ENCODE results near the gene PTPRD.

PTPRD gene

GRCh38 chr9:10000669-10001068, 612.1 kb downstream of the PTPRD start:
- Histone ChIP-seq H3K4me3 (ENCODE audit: low read length) (no peak overlapping the region), H3K36me3 (ENCODE audit: control insufficient read depth, low read depth, low read length) (no peaks in the 10 kb centered on the region), H3K9ac (ENCODE audit: low read length) (no peak overlapping the region), H3K27ac (ENCODE audit: low read length) (no peak overlapping the region), H3K27me3 (ENCODE audit: control insufficient read depth, insufficient read depth, low read length) (no peaks in the 10 kb centered on the region), H3K9me3 (ENCODE audit: control insufficient read depth, low read depth, low read length) (no peaks in the 10 kb centered on the region), H3K4me1 (ENCODE audit: control insufficient read depth, low read depth, low read length) (peaks cover 22% of the 10 kb centered on the region)

GRCh38 chr9:9998491-9999287, 614.1 kb downstream of the PTPRD start:
- no peaks in the 10 kb centered on the region for H3K27me3 ChIP-seq (ENCODE audit: control insufficient read depth, insufficient read depth, low read length)
- no peak overlapping the region for H3K27ac ChIP-seq (ENCODE audit: low read length)
- H3K4me3 ChIP-seq (ENCODE audit: low read length) = no peak overlapping the region
- no peaks in the 10 kb centered on the region for H3K9me3 ChIP-seq (ENCODE audit: control insufficient read depth, low read depth, low read length)
- H3K4me1 ChIP-seq (ENCODE audit: control insufficient read depth, low read depth, low read length) = peaks cover 28% of the 10 kb centered on the region
- no peak overlapping the region for H3K9ac ChIP-seq (ENCODE audit: low read length)
- no peaks in the 10 kb centered on the region for H3K36me3 ChIP-seq (ENCODE audit: control insufficient read depth, low read depth, low read length)

GRCh38 chr9:9997585-9997984, 615.2 kb downstream of the PTPRD start:
- Histone ChIP-seq H3K4me3 (ENCODE audit: low read length) (no peak overlapping the region), H3K27ac (ENCODE audit: low read length) (no peak overlapping the region), H3K27me3 (ENCODE audit: control insufficient read depth, insufficient read depth, low read length) (no peaks in the 10 kb centered on the region), H3K9me3 (ENCODE audit: control insufficient read depth, low read depth, low read length) (no peaks in the 10 kb centered on the region), H3K9ac (ENCODE audit: low read length) (no peak overlapping the region), H3K36me3 (ENCODE audit: control insufficient read depth, low read depth, low read length) (no peaks in the 10 kb centered on the region), H3K4me1 (ENCODE audit: control insufficient read depth, low read depth, low read length) (peaks cover 28% of the 10 kb centered on the region)

GRCh38 chr9:9996259-9996658, 616.5 kb downstream of the PTPRD start:
- Histone ChIP-seq H3K9me3 (ENCODE audit: control insufficient read depth, low read depth, low read length) (no peaks in the 10 kb centered on the region), H3K9ac (ENCODE audit: low read length) (no peak overlapping the region), H3K27me3 (ENCODE audit: control insufficient read depth, insufficient read depth, low read length) (no peaks in the 10 kb centered on the region), H3K27ac (ENCODE audit: low read length) (no peak overlapping the region), H3K4me3 (ENCODE audit: low read length) (no peak overlapping the region), H3K4me1 (ENCODE audit: control insufficient read depth, low read depth, low read length) (peaks cover 28% of the 10 kb centered on the region), H3K36me3 (ENCODE audit: control insufficient read depth, low read depth, low read length) (no peaks in the 10 kb centered on the region)

GRCh38 chr9:9992936-9993335, 619.9 kb downstream of the PTPRD start:
- Histone ChIP-seq H3K4me1 (ENCODE audit: control insufficient read depth, low read depth, low read length) (peaks cover 16% of the 10 kb centered on the region), H3K9ac (ENCODE audit: low read length) (no peak overlapping the region), H3K36me3 (ENCODE audit: control insufficient read depth, low read depth, low read length) (no peaks in the 10 kb centered on the region), H3K27me3 (ENCODE audit: control insufficient read depth, insufficient read depth, low read length) (no peaks in the 10 kb centered on the region), H3K27ac (ENCODE audit: low read length) (no peak overlapping the region), H3K9me3 (ENCODE audit: control insufficient read depth, low read depth, low read length) (no peaks in the 10 kb centered on the region), H3K4me3 (ENCODE audit: low read length) (no peak overlapping the region)

GRCh38 chr9:9973062-9973461, 639.7 kb downstream of the PTPRD start:
- no peaks in the 10 kb centered on the region for H3K36me3 ChIP-seq (ENCODE audit: control insufficient read depth, low read depth, low read length)
- no peaks in the 10 kb centered on the region for H3K9me3 ChIP-seq (ENCODE audit: control insufficient read depth, low read depth, low read length)
- H3K9ac ChIP-seq (ENCODE audit: low read length) = no peak overlapping the region
- no peaks in the 10 kb centered on the region for H3K27me3 ChIP-seq (ENCODE audit: control insufficient read depth, insufficient read depth, low read length)
- H3K27ac ChIP-seq (ENCODE audit: low read length) = no peak overlapping the region
- no peak overlapping the region for H3K4me3 ChIP-seq (ENCODE audit: low read length)
- H3K4me1 ChIP-seq (ENCODE audit: control insufficient read depth, low read depth, low read length) = no peaks in the 10 kb centered on the region

- no peaks in the 10 kb centered on the region for H3K4me1 ChIP-seq (ENCODE audit: control insufficient read depth, low read depth, low read length)
- no peaks in the 10 kb centered on the region for H3K36me3 ChIP-seq (ENCODE audit: control insufficient read depth, low read depth, low read length)
- H3K9me3 ChIP-seq (ENCODE audit: control insufficient read depth, low read depth, low read length) = no peaks in the 10 kb centered on the region
- H3K27me3 ChIP-seq (ENCODE audit: control insufficient read depth, insufficient read depth, low read length) = no peaks in the 10 kb centered on the region
- no peak overlapping the region for H3K27ac ChIP-seq (ENCODE audit: low read length)
- H3K4me3 ChIP-seq (ENCODE audit: low read length) = no peak overlapping the region
- H3K9ac ChIP-seq (ENCODE audit: low read length) = no peak overlapping the region
Observed at GRCh38 chr9:9970514-9970913, 642.3 kb downstream of the PTPRD start.

GRCh38 chr9:9963841-9964240, 649.0 kb downstream of the PTPRD start:
- H3K27me3 ChIP-seq (ENCODE audit: control insufficient read depth, insufficient read depth, low read length) = no peaks in the 10 kb centered on the region
- H3K9me3 ChIP-seq (ENCODE audit: control insufficient read depth, low read depth, low read length) = no peaks in the 10 kb centered on the region
- H3K4me3 ChIP-seq (ENCODE audit: low read length) = no peak overlapping the region
- H3K4me1 ChIP-seq (ENCODE audit: control insufficient read depth, low read depth, low read length) = no peaks in the 10 kb centered on the region
- no peak overlapping the region for H3K27ac ChIP-seq (ENCODE audit: low read length)
- H3K9ac ChIP-seq (ENCODE audit: low read length) = no peak overlapping the region
- no peaks in the 10 kb centered on the region for H3K36me3 ChIP-seq (ENCODE audit: control insufficient read depth, low read depth, low read length)

- H3K9me3 ChIP-seq (ENCODE audit: control insufficient read depth, low read depth, low read length) = no peaks in the 10 kb centered on the region
- no peak overlapping the region for H3K4me3 ChIP-seq (ENCODE audit: low read length)
- no peak overlapping the region for H3K9ac ChIP-seq (ENCODE audit: low read length)
- H3K36me3 ChIP-seq (ENCODE audit: control insufficient read depth, low read depth, low read length) = no peaks in the 10 kb centered on the region
- no peaks in the 10 kb centered on the region for H3K27me3 ChIP-seq (ENCODE audit: control insufficient read depth, insufficient read depth, low read length)
- H3K4me1 ChIP-seq (ENCODE audit: control insufficient read depth, low read depth, low read length) = no peaks in the 10 kb centered on the region
- H3K27ac ChIP-seq (ENCODE audit: low read length) = no peak overlapping the region
Observed at GRCh38 chr9:9961934-9962333, 650.9 kb downstream of the PTPRD start.

GRCh38 chr9:9961487-9961886, 651.3 kb downstream of the PTPRD start:
- Histone ChIP-seq H3K27ac (ENCODE audit: low read length) (no peak overlapping the region), H3K9ac (ENCODE audit: low read length) (no peak overlapping the region), H3K4me1 (ENCODE audit: control insufficient read depth, low read depth, low read length) (no peaks in the 10 kb centered on the region), H3K36me3 (ENCODE audit: control insufficient read depth, low read depth, low read length) (no peaks in the 10 kb centered on the region), H3K27me3 (ENCODE audit: control insufficient read depth, insufficient read depth, low read length) (no peaks in the 10 kb centered on the region), H3K9me3 (ENCODE audit: control insufficient read depth, low read depth, low read length) (no peaks in the 10 kb centered on the region), H3K4me3 (ENCODE audit: low read length) (no peak overlapping the region)

- Histone ChIP-seq H3K4me1 (ENCODE audit: control insufficient read depth, low read depth, low read length) (no peaks in the 10 kb centered on the region), H3K9me3 (ENCODE audit: control insufficient read depth, low read depth, low read length) (no peaks in the 10 kb centered on the region), H3K4me3 (ENCODE audit: low read length) (no peak overlapping the region), H3K9ac (ENCODE audit: low read length) (no peak overlapping the region), H3K27me3 (ENCODE audit: control insufficient read depth, insufficient read depth, low read length) (no peaks in the 10 kb centered on the region), H3K27ac (ENCODE audit: low read length) (no peak overlapping the region), H3K36me3 (ENCODE audit: control insufficient read depth, low read depth, low read length) (no peaks in the 10 kb centered on the region)
Observed at GRCh38 chr9:9951556-9952160, 661.1 kb downstream of the PTPRD start.

- no peak overlapping the region for H3K9ac ChIP-seq (ENCODE audit: low read length)
- H3K9me3 ChIP-seq (ENCODE audit: control insufficient read depth, low read depth, low read length) = no peaks in the 10 kb centered on the region
- no peaks in the 10 kb centered on the region for H3K4me1 ChIP-seq (ENCODE audit: control insufficient read depth, low read depth, low read length)
- H3K4me3 ChIP-seq (ENCODE audit: low read length) = no peak overlapping the region
- no peaks in the 10 kb centered on the region for H3K36me3 ChIP-seq (ENCODE audit: control insufficient read depth, low read depth, low read length)
- H3K27me3 ChIP-seq (ENCODE audit: control insufficient read depth, insufficient read depth, low read length) = no peaks in the 10 kb centered on the region
- H3K27ac ChIP-seq (ENCODE audit: low read length) = no peak overlapping the region
Observed at GRCh38 chr9:9950813-9951212, 662.0 kb downstream of the PTPRD start.
